GM23248 (cell line): ENCODE measurements around the gene ADAM19.

Experiments used
- EZH2 ChIP-seq: fragments of 200-600 bp; sonication (generic); IDR thresholded peaks from 2 replicates; pipeline ENCODE4 v1.6.1; 2018; ENCODE audit warnings: antibody characterized with exemption, mild to moderate bottlenecking; ENCODE audit not compliant: insufficient read depth, poor library complexity, severe bottlenecking
- EZH2phosphoT487 ChIP-seq: fragments of 200-600 bp; sonication (generic); IDR thresholded peaks from 2 replicates; pipeline ENCODE4 v1.6.1; 2018; ENCODE audit warnings: antibody characterized with exemption, moderate library complexity, mild to moderate bottlenecking, low read depth; ENCODE audit not compliant: insufficient read depth

DNA sequence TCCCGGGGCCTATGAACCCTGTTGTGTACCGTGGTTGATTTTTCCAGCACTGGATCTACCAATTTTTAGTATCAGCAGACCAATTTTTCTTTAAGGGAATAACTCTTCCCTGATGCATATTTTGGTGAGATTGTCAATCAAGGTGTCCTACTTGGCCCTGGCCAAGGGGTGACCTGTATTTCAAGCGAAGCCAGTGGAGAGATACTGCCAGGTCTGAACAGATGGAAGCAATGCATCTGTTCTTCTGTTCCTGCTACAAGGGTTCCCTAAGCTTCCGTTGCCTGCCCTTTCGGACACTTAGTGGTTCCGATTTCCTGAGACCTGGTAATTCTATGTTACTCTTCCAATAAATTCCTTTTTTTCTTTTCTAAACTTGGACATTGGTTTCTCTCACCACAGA lies 37.3 kb downstream of the ADAM19 start:
- TF ChIP-seq EZH2 (no peak), EZH2phosphoT487 (no peak)
